GM10248 (cell line): ENCODE measurements around the gene ENSA.

ENCODE experiments used
- CTCF ChIA-PET: fragments of 300-600 bp; sonication (Branson Sonifier 250); formaldehyde crosslinking; extraction: SDS; loops from one replicate; lab custom pipeline; 2021; ENCODE audit warnings: antibody characterized with exemption; lab: Yijun Ruan, JAX
- POLR2A ChIA-PET: fragments of 350-650 bp; sonication (Branson Sonifier 250); formaldehyde crosslinking; extraction: SDS; loops from one replicate; lab custom pipeline; 2020; ENCODE audit warnings: antibody characterized with exemption; lab: Yijun Ruan, JAX
- DNase-seq: peaks from one replicate; pipeline ENCODE4 v3.0.0; 2012; ENCODE audit errors: extremely low spot score
- TF ChIP-seq, protein P1 (sequence below): IDR thresholded peaks from 2 replicates; pipeline ENCODE4 v1.5.1; 2012; ENCODE audit warnings: mild to moderate bottlenecking, low read depth; ENCODE audit errors: extremely low read depth, missing control alignments, control extremely low read depth

Gene ENSA

DNA sequence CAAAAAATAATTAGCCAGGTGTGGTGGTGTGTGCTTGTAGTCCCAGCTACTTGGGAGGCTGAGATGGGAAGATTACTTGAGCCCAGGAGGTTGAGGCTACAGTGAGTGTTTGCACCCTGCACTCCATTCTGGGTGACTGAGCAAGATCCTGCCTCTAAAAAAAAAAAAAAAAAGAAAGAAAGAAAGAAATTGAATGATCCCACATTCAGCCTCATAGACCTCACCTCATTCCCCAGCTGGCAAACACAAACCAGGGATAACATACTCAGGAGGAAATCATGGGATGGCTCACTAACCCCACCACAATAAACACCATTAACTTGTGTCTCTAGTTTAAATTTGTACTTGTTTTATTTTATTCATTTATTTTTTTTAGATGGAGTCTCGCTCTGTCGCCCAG, 8.5 kb downstream of the ENSA start:
- no peak for DNase-seq
- ChIA-PET CTCF (interaction anchor here (0.8 to 15.3 kb wide), 8 partner anchors 12 to 375 kb away, joined by 3 to 151 read pairs (median 6); partner anchors contain the start of gene MCL1), POLR2A (interaction anchor here (0.6 to 4.1 kb wide), 2 partner anchors 42 to 57 kb away, joined by 3 to 23 read pairs; partner anchors contain the start of gene MCL1)
- TF ChIP-seq, protein P1, sequence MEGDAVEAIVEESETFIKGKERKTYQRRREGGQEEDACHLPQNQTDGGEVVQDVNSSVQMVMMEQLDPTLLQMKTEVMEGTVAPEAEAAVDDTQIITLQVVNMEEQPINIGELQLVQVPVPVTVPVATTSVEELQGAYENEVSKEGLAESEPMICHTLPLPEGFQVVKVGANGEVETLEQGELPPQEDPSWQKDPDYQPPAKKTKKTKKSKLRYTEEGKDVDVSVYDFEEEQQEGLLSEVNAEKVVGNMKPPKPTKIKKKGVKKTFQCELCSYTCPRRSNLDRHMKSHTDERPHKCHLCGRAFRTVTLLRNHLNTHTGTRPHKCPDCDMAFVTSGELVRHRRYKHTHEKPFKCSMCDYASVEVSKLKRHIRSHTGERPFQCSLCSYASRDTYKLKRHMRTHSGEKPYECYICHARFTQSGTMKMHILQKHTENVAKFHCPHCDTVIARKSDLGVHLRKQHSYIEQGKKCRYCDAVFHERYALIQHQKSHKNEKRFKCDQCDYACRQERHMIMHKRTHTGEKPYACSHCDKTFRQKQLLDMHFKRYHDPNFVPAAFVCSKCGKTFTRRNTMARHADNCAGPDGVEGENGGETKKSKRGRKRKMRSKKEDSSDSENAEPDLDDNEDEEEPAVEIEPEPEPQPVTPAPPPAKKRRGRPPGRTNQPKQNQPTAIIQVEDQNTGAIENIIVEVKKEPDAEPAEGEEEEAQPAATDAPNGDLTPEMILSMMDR = no peak

DNA sequence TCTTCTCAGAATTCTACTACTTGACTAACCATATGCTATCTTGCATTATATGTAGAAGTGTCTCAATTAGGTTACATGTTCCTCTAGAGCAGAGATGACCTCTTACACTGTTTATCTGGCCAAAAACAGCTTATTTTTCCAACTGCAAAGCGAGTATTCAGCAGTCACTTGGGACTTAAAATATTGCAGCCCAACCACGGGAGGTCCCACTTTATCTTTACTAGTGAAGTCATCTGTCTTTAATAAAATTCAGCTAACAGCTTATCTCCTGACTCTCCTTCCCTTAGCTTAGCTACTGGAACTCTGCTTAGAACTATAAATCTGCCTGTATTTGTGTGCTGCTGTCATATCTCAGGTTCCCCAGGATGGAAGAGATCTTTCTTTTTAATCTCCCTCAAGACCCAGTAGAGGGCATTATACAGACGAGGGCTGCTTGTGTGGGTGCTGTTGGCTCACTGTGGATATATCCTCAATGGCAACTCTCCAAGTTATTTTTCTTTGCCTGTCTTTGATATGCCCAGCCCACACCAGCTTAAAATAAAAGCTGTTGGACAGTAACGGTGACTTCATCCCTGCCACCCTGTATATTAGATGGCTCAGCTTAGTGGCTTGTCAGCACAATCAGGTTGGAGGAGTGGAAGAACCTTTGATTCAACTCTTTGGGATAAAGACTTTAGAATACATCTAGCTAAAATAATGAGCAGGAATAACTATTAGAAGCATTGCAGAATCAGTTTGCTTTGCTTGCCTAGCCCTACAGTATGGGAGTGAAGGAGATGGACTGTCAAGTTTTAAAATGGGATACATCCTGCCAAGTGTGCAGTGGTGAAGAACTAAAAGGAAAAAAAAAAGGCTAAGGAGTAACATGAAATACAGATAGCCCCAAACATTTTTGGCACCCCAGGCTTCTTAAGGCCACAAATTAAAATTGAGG, 9.6 kb downstream of the ENSA start:
- ChIA-PET POLR2A (interaction anchor here (0.6 to 4.1 kb wide), 3 partner anchors 10 to 361 kb away, joined by 3 to 23 read pairs (median 4); partner anchors contain the start of genes ENSA and MCL1), CTCF (interaction anchor here (1.0 to 15.3 kb wide), 12 partner anchors 9 to 376 kb away, joined by 3 to 151 read pairs (median 4); partner anchors contain the start of genes ENSA and MCL1)
- DNase-seq = no peak
- TF ChIP-seq, protein P1 = no peak

DNA sequence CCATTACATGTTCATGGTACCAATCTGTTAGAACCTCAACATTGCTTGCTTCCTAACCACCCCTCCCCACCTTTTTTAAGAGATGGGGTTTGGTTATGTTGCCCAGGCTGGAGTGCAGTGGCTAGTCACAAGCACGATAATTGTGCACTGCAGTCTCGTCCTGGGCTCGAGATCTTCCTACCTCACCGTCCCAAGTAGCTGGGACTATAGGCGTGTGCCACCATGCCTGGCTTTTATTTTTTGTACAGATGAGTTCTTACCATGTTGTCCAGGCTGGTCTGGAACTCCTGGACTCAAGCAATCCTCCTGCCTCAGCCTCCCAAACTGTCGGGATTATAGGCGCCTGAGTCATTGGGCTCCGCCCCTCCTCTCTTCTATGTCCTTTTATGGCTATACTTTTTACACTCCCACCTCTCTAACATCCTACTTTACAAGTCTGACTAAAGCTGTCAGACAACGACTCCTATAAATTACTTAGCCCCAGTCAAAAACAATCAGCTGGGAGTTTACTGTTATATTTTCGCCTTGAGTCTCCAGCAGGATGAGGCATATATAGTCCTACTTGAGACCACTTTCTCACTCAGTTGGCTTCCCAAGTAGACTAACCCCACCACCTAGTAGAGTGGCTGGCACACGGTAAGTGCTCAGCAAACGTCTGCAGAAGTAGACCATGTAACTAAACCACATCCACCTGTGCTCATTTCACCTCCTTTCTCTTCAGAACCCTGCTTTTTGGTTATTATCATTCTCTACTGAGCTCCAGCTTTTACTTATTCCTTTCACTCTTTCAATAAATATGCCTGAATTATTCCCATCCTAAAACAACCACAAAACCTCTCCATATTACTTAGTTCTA, 13.8 kb downstream of the ENSA start:
- TF ChIP-seq, protein P1 = no peak
- ChIA-PET CTCF (interaction anchor here (2.1 to 15.3 kb wide), 4 partner anchors 10 to 54 kb away, joined by 5 to 151 read pairs (median 10); partner anchors contain the start of gene ENSA), POLR2A (interaction anchor here (0.6 to 1.2 kb wide), 2 partner anchors 36 to 46 kb away, joined by 3 read pairs; partner anchors contain the start of gene MCL1)
- no peak for DNase-seq

DNA sequence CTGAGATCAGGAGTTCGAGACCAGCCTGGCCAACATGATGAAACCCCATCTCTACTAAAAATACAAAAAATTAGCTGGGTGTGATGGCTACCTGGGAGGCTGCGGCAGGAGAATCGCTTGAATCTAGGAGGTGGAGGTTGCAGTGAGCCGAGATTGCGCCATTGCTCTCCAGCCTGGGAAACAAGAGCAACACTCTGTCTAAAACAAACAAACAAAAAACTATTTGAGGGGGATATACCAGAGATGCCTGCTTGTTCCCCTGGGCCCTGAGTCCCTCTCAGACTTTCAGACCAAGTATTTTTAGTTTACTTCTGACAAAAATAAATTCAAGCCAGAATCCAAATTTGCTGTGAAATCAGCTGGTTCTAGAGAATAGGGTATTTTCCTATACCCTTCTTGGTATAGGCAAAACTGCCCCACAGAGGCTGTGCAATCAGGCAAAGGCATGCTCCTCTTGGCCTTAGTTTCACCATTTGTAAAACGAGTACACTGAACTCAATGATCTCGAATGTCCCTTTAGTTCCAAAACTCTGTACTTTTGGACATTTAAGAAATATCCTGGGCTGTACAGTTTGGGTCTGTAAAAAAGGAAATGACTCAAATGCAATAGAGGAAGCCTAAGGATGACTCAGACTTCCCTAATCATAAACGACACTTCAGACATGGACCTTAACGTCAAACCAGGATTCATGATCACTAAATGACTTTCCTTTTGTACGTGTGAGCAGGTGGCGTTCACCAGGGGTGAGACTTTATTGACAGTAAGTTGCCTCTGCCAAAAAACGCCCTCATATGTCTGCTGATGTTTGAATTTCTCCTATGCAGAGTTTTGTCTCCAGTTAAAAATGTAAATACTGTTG, 16.1 kb downstream of the ENSA start:
- POLR2A ChIA-PET = interaction anchor here (0.6 to 1.8 kb wide), 2 partner anchors 16 to 34 kb away, joined by 3 to 9 read pairs; partner anchors contain the start of genes ENSA and MCL1
- peak; percentile 64 for DNase-seq

DNA sequence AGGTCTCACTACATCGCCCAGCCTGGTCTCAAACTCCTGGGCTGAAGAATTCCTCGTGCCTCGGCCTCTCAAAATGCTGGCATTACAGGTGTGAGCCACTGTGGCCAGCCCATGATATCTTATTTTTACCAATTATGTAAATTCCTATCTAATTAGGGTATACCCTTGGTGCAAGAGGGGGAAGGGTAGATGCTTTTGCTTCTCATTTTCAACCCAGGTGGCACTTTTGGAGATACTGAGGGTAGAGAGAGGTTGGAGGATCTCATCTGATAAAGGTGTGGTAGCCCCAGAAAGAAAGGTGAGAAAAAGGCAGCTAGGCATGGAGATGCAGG, 17.4 kb downstream of the ENSA start:
- TF ChIP-seq, protein P1 = no peak
- CTCF ChIA-PET = interaction anchor here (15.3 kb wide), 1 partner anchor 50 kb away, joined by 151 read pairs; no protein-coding TSS in a partner anchor
- no peak for DNase-seq
- POLR2A ChIA-PET = interaction anchor here (0.7 to 1.8 kb wide), 4 partner anchors 17 to 51 kb away, joined by 3 to 11 read pairs (median 6); partner anchors contain the start of genes ENSA and MCL1

More for the DNA sequence above, 16.1 kb downstream of the ENSA start:
- CTCF ChIA-PET = interaction anchor here (1.3 to 15.3 kb wide), 3 partner anchors 13 to 52 kb away, joined by 3 to 151 read pairs (median 9); no protein-coding TSS in a partner anchor
- TF ChIP-seq, protein P1 = no peak
